Neutrophil (primary cell): ENCODE data around the gene TMCC2.

Experiments
- H3K27ac ChIP-seq: fragments of 200-600 bp; sonication (generic); 2 replicates; pipeline ENCODE4 v1.5.1; 2016; ENCODE audit warnings: mild to moderate bottlenecking, moderate library complexity
- H3K27me3 ChIP-seq: fragments of 200-600 bp; sonication (generic); 2 replicates; pipeline ENCODE4 v1.6.0; 2016; ENCODE audit warnings: mild to moderate bottlenecking
- H3K36me3 ChIP-seq: fragments of 200-600 bp; sonication (generic); 2 replicates; pipeline ENCODE4 v1.5.1; 2017
- H3K4me1 ChIP-seq, 2 experiments: fragments of 200-600 bp in 1 of 2; sonication (generic) in 1 of 2; 1 replicate in 1 of 2; 2 replicates in 1 of 2; pipeline versions ENCODE4 v1.5.1 to v1.6.1; 2013 to 2016; ENCODE audit warnings: low read depth in 1 of 2, low read length in 1 of 2, mild to moderate bottlenecking in 1 of 2, moderate library complexity in 1 of 2; ENCODE audit not compliant: control insufficient read depth in 1 of 2, insufficient read depth in 1 of 2
- H3K4me3 ChIP-seq, 2 experiments: fragments of 200-600 bp in 1 of 2; sonication (generic) in 1 of 2; 1 replicate in 1 of 2; 2 replicates in 1 of 2; pipeline ENCODE4 v1.5.1; 2013 to 2016; ENCODE audit warnings: low read depth in 1 of 2, low read length in 1 of 2, mild to moderate bottlenecking in 1 of 2, moderate library complexity in 1 of 2
- H3K9me3 ChIP-seq: fragments of 200-600 bp; sonication (generic); 2 replicates; pipeline ENCODE4 v1.5.1; 2016
- TF ChIP-seq, protein P1 (sequence below): fragments of 200-600 bp; sonication (generic); IDR thresholded peaks from 2 replicates; pipeline ENCODE4 v1.5.1; 2016; ENCODE audit warnings: antibody characterized with exemption

Gene TMCC2

DNA sequence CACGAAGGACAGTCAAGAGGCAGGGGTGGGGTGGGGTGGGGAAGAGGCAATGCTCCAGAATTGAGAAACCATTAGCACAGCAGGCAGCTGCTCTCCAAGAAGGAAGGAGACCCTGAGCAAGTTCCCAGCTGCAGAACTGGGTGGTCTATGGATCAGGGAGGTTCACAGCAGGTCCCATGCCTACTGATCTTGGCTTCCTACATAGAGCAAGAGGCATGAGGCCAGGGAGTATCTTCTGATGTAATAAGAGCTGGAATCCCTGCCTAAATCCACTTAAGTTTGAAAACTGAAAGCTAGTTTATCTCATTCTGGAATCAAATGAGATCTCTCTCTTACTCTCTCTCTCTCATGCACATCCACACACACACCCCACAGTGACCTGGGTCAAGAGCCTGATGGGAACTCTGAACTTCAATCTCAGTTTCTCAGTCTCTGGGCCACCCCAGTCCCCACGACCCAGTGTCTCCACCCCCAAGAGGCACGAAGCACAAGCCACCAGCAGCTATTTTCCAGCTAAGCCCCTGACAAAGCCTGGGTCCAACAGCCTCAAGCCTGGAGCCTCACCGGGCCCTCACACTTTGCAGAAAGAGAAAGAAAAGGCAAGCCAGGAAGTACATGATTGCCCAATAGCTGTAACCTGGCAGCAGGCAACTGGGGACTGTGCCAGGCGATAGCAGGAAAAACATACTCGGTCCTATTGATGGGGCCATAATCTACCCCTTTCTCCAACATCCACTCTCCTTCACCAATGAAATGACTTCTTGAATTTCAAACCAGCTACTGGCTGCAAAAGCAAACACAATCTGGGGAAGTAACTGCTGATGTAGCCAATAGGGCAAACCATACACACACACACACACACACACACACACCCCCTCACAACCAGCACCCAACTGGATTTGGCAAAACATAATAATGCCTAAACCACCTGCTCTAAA, 91.6 kb downstream of the TMCC2 start:
- TF ChIP-seq, protein P1, sequence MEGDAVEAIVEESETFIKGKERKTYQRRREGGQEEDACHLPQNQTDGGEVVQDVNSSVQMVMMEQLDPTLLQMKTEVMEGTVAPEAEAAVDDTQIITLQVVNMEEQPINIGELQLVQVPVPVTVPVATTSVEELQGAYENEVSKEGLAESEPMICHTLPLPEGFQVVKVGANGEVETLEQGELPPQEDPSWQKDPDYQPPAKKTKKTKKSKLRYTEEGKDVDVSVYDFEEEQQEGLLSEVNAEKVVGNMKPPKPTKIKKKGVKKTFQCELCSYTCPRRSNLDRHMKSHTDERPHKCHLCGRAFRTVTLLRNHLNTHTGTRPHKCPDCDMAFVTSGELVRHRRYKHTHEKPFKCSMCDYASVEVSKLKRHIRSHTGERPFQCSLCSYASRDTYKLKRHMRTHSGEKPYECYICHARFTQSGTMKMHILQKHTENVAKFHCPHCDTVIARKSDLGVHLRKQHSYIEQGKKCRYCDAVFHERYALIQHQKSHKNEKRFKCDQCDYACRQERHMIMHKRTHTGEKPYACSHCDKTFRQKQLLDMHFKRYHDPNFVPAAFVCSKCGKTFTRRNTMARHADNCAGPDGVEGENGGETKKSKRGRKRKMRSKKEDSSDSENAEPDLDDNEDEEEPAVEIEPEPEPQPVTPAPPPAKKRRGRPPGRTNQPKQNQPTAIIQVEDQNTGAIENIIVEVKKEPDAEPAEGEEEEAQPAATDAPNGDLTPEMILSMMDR, result no peak
- H3K9me3 ChIP-seq, result no peaks in the 10 kb centered on the region
- H3K4me3 ChIP-seq, result peak overlapping the region; percentile 98 to 99
- peaks cover 54 to 69% of the 10 kb centered on the region in 2 experiments for H3K4me1 ChIP-seq
- peak overlapping the region; percentile 98 for H3K27ac ChIP-seq
- H3K36me3 ChIP-seq, result peaks cover 39% of the 10 kb centered on the region
- H3K27me3 ChIP-seq, result no peaks in the 10 kb centered on the region

- Histone ChIP-seq H3K27ac (peak within 1 kb of the TSS; percentile 98), H3K27me3 (peaks cover 4% of the 10 kb centered on the region), H3K4me1 (peaks cover 45 to 52% of the 10 kb centered on the region in 2 experiments), H3K36me3 (peaks cover 28% of the 10 kb centered on the region), H3K4me3 (peak within 1 kb of the TSS; percentile 98 to 99), H3K9me3 (no peaks in the 10 kb centered on the region)
- TF ChIP-seq, protein P1, result peak; percentile 19
Observed at GRCh38 chr1:205321162-205321958, 93.6 kb downstream of the TMCC2 start, which contains the start of gene NUAK2. NUAK2 (minus strand) TSS chr1:205321745; CDS start chr1:205321628, 117 bp downstream.

DNA sequence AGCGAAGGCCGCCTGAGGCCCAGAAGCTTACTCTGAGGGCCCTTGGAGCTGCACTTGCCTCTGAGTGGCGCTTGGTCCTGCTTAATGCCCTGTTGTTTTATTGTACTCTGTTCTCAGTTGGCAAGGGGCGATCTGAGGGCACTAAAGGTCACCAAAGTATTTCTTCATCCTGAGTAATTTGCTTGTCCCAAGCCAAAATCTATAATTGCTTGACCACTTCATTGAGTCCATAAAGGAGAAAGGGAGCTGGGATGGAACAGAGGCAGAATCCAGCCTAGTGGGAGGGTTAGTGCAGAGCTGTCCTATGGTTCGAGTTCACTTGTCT, 94.2 kb downstream of the TMCC2 start:
- Histone ChIP-seq H3K9me3 (no peaks in the 10 kb centered on the region), H3K4me3 (peak overlapping the region; percentile 98 to 99), H3K36me3 (peaks cover 22% of the 10 kb centered on the region), H3K27ac (peak overlapping the region; percentile 98), H3K4me1 (peaks cover 40 to 46% of the 10 kb centered on the region in 2 experiments), H3K27me3 (peaks cover 9% of the 10 kb centered on the region)
- TF ChIP-seq, protein P1, result no peak
